ENCODE results near the gene TRIM74. TPM values are rescaled to one million over a fixed set of nuclear protein-coding genes. Genes with fewer than 3 reads are reported as not detected.
"Not testable (repeated sequence)": the region's sequence is repeated elsewhere in the genome, so short reads cannot be mapped to it uniquely, and the experiment has no call there.

TRIM74 gene
- total RNA-seq, result 0.49 to 0.75 TPM (median 0.60 TPM) in 3 replicates
- long read RNA-seq, partial matches to known transcripts, result 0 of 1 reads
- long read RNA-seq, other reads (novel, unspliced or antisense), result 1 of 1 reads

DNA sequence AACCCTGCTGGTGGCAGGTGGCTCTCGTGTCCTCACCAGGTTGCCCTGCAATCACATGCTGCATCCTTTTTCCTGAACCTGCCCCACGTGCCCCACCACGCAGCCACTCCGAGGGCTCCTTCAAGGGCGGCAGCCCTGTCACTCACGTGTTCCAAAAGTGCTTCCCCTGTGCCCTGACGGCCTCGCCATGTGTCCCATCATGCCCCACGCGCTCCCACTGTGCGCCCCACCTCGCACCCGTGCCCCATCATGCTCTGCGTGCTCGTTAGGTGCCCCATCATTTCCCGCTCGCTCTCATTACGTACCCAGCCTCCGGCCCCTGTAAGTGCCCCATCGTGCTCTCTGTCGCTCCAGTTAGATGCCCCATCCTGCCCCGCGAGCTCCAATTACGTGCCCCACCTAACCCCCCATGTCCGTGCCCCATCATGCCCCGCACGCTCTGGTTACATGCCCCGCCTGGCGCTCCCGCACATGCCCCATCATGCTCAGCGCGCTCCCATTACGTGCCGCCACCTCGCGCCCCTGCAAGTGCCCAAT lies at the start of gene TRIM74:
Gene TRIM74 (minus strand): TSS at position 487 of the 537 bp plus-strand sequence. CDS start 3,309 bp downstream, outside the sequence.
- not testable (repeated sequence) for H3K9me3 Mint-ChIP-seq (ENCODE audit: low read depth); DNase-seq (ENCODE audit: low spot score); H3K4me3 Mint-ChIP-seq (ENCODE audit: unreplicated experiment); H3K4me1 Mint-ChIP-seq (ENCODE audit: low read depth); H3K27ac Mint-ChIP-seq (ENCODE audit: unreplicated experiment); H3K27me3 Mint-ChIP-seq (ENCODE audit: low read depth); H3K36me3 Mint-ChIP-seq (ENCODE audit: low read depth)

DNA sequence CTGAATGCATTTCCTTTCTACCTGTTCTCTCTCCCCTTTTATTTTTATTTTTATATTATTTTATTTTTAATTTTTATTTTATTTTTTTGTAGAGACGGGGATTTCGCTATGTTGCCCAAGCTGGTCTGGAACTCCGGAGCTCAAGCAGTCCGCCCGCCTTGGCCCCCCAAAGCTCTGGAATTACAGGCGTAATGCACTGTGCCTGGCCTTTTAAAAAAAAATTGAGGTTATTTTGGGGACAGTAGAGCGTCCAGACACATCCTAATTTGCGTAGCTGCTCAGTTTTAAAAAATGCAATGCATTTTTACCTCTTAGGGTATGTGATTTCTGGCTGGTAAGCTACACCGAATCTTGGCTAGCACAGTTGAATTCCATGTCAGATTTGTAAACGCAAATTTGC lies 37.2 kb upstream of the TRIM74 start:
- not testable (repeated sequence) for DNase-seq (ENCODE audit: low spot score); H3K27me3 Mint-ChIP-seq (ENCODE audit: low read depth); H3K9me3 Mint-ChIP-seq (ENCODE audit: low read depth); H3K36me3 Mint-ChIP-seq (ENCODE audit: low read depth); H3K27ac Mint-ChIP-seq (ENCODE audit: unreplicated experiment); H3K4me1 Mint-ChIP-seq (ENCODE audit: low read depth)
- peak overlapping the region; percentile 38 for H3K4me3 Mint-ChIP-seq (ENCODE audit: unreplicated experiment)

DNA sequence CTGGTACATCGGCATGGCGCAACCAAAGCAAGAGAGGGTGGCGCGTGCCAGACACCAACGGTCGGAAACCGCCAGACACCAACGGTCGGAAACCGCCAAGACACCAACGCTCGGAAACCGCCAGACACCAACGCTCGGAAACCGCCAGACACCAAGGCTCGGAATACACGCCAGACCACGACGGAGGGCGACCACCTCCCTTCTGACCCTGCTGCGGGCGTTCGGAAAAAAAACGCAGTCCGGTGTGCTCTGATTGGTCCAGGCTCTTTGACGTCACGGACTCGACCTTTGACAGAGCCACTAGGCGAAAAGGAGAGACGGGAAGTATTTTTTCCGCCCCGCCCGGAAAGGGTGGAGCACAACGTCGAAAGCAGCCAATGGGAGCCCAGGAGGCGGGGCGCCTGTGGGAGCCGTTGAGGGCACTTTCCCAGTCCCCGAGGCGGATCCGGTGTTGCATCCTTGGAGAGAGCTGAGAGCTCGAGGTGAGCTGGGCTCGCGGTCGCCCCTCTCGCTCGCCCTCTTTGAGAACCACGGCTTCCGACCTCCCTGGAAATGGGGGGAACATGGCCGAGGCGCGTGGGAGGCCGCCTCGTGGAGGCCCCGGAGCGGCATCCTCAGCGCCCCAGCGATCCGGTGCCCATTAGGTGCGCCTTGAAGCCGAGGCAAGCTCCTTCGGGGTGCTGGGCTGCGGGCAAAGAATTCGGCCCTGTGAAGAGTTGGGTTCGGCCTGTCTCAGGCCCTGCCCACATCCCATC lies 36.6 kb upstream of the TRIM74 start:
- H3K9me3 Mint-ChIP-seq (ENCODE audit: low read depth); H3K36me3 Mint-ChIP-seq (ENCODE audit: low read depth); H3K4me1 Mint-ChIP-seq (ENCODE audit: low read depth); H3K27me3 Mint-ChIP-seq (ENCODE audit: low read depth): not testable (repeated sequence)
- Mint-ChIP-seq H3K4me3 (ENCODE audit: unreplicated experiment) (peak overlapping the region; percentile 92), H3K27ac (ENCODE audit: unreplicated experiment) (peak overlapping the region; percentile 100)
- DNase-seq (ENCODE audit: low spot score), result peak; percentile 89

DNA sequence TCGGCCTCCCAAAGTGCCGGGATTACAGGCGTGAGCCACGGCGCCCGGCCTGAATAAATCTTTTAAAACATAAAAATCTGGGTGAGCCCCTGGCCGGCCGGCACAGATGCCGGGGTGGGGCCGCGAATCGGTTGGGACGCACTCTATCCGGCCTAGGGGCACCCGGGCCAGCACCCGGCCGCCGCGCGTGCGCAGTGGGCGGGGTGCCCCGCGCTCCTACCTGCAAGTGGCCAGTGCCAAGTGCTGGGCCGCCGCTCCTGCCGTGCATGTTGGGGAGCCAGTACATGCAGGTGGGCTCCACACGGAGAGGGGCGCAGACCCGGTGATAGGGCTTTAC lies 36.1 kb upstream of the TRIM74 start:
- Mint-ChIP-seq H3K4me3 (ENCODE audit: unreplicated experiment) (peak overlapping the region; percentile 92), H3K27ac (ENCODE audit: unreplicated experiment) (peak overlapping the region; percentile 100)
- peak; percentile 90 for DNase-seq (ENCODE audit: low spot score)
- not testable (repeated sequence) for H3K9me3 Mint-ChIP-seq (ENCODE audit: low read depth); H3K27me3 Mint-ChIP-seq (ENCODE audit: low read depth); H3K4me1 Mint-ChIP-seq (ENCODE audit: low read depth); H3K36me3 Mint-ChIP-seq (ENCODE audit: low read depth)

DNA sequence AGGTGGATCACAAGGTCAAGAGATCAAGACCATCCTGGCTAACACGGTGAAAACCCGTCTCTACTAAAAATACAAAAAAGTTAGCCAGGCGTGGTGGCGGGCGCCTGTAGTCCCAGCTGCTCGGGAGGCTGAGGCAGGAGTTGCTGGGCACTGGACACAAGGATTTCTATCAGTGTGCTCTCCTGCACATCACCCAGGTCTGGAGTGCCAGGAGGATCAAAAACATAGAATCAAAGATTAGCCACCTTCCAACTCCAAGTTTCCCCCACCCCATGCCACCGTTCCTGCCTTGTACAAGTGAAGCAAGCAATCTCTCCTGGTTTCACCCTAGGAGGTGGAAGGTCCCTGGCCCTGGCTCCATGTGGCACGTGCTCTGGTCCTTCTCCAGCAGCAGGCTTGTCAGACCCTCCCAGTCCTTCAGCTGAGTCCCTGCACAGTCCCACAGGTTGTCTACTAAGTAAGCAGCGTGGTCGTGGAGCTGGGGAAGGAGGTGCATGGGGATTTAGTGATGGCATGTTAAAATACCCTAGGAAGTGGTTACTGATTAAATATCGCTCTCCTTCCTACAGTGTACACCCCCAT lies 28.7 kb upstream of the TRIM74 start:
- H3K27ac Mint-ChIP-seq (ENCODE audit: unreplicated experiment); H3K4me1 Mint-ChIP-seq (ENCODE audit: low read depth); H3K4me3 Mint-ChIP-seq (ENCODE audit: unreplicated experiment); DNase-seq (ENCODE audit: low spot score); H3K9me3 Mint-ChIP-seq (ENCODE audit: low read depth); H3K36me3 Mint-ChIP-seq (ENCODE audit: low read depth); H3K27me3 Mint-ChIP-seq (ENCODE audit: low read depth): not testable (repeated sequence)

DNA sequence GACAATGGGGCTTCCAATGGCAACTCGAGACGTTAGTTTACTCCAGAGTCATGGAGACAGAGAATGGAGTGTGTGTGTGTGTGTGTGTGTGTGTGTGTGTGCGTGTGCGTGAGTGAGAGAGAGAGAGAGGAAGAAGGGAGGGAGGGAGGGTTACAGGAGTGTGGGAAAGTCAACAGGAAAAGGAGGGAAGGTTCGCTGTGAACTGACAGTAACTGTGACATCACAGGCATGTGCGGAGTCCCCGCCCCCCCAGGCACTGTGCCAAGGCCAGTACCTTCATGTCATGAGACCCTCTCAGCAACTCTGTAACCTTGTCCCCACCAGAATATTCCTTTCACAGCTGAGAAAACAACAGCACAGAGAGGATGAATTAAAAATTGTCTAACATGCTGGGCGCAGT lies 28.2 kb upstream of the TRIM74 start:
- not testable (repeated sequence) for H3K4me3 Mint-ChIP-seq (ENCODE audit: unreplicated experiment); DNase-seq (ENCODE audit: low spot score); H3K36me3 Mint-ChIP-seq (ENCODE audit: low read depth); H3K27me3 Mint-ChIP-seq (ENCODE audit: low read depth); H3K4me1 Mint-ChIP-seq (ENCODE audit: low read depth); H3K27ac Mint-ChIP-seq (ENCODE audit: unreplicated experiment); H3K9me3 Mint-ChIP-seq (ENCODE audit: low read depth)

DNA sequence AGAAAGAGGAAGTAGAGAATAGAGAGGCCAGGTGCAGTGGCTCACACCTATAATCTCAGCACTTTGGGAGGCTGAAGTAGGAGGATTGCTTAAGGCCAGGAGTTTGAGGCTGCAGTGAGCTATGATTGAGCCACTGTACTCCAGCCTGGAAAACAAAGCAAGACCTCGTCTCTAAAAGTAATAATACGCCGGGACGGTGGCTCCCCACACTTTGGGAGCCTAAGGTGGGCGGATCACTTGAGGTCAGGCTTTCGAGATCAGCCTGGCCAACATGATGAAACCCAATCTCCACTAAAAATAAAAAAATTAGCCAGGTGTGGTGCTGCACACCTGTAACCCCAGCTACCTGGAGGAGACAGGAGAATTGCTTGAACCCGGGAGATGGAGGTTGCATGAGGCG lies 26.2 kb upstream of the TRIM74 start:
- DNase-seq (ENCODE audit: low spot score); H3K4me1 Mint-ChIP-seq (ENCODE audit: low read depth); H3K27me3 Mint-ChIP-seq (ENCODE audit: low read depth); H3K27ac Mint-ChIP-seq (ENCODE audit: unreplicated experiment); H3K9me3 Mint-ChIP-seq (ENCODE audit: low read depth); H3K4me3 Mint-ChIP-seq (ENCODE audit: unreplicated experiment); H3K36me3 Mint-ChIP-seq (ENCODE audit: low read depth): not testable (repeated sequence)

DNA sequence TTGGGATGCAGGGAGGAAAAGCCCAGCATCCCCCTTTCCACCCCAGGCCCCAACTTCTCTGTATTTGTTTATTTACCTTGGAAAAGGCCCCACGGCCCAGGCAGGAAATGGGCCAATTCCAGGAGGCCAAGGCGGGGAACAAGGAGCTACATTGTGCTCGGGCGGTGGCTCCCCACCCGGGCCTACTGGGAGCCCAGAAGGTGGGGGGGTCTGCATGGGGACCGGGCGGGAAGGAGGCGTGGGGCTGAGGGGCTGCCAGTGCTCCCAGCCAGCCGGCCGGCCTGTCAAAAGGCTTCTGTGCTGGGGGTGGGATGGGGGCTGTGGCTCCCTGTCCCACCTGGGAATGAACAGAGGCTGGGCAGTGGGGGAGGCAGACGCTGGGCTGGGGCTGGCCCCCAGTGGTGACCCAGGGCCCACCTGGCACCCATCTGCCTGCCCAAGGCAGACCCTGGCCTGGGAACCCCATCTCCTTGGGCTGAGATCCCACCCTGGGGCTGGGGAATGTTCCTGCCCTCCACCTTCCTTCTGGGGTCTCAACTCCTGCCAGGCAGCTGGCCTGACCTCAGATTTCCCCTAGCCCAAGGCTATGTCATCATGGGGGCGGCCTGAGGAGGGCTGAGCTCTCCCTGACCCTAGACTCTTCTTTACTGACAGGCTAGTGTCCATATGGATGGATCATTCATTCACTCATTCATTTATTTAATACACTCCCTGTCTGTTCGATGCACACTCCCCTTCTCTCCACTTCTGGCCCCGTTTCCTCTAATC lies 21.1 kb upstream of the TRIM74 start:
- DNase-seq (ENCODE audit: low spot score), result peak; percentile 51
- not testable (repeated sequence) for H3K27me3 Mint-ChIP-seq (ENCODE audit: low read depth); H3K4me3 Mint-ChIP-seq (ENCODE audit: unreplicated experiment); H3K36me3 Mint-ChIP-seq (ENCODE audit: low read depth); H3K27ac Mint-ChIP-seq (ENCODE audit: unreplicated experiment); H3K4me1 Mint-ChIP-seq (ENCODE audit: low read depth); H3K9me3 Mint-ChIP-seq (ENCODE audit: low read depth)

DNA sequence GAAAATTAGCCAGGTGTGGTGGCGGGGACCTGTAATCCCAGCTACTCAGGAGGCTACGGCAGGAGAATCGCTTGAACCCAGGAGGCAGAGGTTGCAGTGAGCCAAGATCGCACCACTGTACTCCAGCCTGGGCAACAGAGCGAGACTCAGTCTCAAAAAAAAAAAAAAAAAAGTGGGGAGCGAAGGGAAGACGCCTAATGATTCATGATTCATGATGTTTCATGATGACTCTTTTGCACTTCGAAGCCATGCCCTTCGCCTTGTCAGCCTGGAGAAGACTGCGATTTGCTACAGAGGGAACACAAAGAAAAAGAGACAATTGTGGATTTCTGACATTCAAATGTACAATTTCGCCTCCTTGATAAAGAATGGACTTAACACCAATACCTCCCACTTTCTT lies 12.8 kb upstream of the TRIM74 start:
- H3K4me1 Mint-ChIP-seq (ENCODE audit: low read depth); H3K27ac Mint-ChIP-seq (ENCODE audit: unreplicated experiment); DNase-seq (ENCODE audit: low spot score); H3K4me3 Mint-ChIP-seq (ENCODE audit: unreplicated experiment); H3K9me3 Mint-ChIP-seq (ENCODE audit: low read depth); H3K27me3 Mint-ChIP-seq (ENCODE audit: low read depth); H3K36me3 Mint-ChIP-seq (ENCODE audit: low read depth): not testable (repeated sequence)

DNA sequence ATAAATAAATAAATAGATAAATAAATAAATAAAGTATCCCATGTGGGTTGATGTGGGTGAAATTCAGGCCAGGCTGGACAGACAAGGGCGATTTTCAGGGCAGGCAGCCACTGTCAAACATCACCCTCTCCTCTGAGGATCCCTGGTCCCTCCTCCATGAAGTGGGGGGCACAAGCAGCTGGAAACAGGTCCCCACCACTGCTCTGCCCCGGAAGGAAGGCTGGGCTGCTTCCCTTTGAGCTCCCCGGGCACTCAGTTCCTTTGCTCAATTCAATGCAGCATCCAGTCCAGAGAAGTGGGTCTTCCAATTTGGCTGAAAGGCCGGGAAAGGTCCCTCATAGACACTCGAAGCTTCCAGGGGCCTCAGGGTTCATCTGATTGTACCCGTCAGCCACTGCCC lies 11.1 kb upstream of the TRIM74 start:
- not testable (repeated sequence) for H3K4me1 Mint-ChIP-seq (ENCODE audit: low read depth)

DNA sequence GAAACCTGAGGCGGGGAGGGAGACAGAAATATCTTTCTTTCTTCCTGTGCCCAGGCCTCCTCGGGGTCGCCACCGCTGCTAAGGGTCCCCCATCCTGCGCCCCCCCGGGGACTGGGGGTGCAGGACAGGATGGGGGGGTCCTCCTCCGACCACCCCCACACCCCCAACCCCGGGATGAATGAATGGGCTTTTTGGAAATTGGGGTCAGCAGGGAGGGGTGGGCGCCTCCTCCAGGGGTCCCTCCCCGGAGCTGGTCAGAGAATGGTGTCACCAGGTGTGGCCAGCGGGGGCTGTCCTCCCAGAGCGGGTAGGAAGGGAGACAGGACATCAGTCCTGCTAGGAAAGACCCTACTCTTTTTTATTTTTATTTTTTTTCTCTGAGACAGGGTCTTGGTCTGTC lies 7.2 kb upstream of the TRIM74 start:
- H3K4me1 Mint-ChIP-seq (ENCODE audit: low read depth); H3K27me3 Mint-ChIP-seq (ENCODE audit: low read depth): not testable (repeated sequence)

More for the DNA sequence above, 11.1 kb upstream of the TRIM74 start:
- DNase-seq (ENCODE audit: low spot score), result peak; percentile 44
- not testable (repeated sequence) for H3K27me3 Mint-ChIP-seq (ENCODE audit: low read depth); H3K4me3 Mint-ChIP-seq (ENCODE audit: unreplicated experiment); H3K9me3 Mint-ChIP-seq (ENCODE audit: low read depth); H3K36me3 Mint-ChIP-seq (ENCODE audit: low read depth); H3K27ac Mint-ChIP-seq (ENCODE audit: unreplicated experiment)

DNA sequence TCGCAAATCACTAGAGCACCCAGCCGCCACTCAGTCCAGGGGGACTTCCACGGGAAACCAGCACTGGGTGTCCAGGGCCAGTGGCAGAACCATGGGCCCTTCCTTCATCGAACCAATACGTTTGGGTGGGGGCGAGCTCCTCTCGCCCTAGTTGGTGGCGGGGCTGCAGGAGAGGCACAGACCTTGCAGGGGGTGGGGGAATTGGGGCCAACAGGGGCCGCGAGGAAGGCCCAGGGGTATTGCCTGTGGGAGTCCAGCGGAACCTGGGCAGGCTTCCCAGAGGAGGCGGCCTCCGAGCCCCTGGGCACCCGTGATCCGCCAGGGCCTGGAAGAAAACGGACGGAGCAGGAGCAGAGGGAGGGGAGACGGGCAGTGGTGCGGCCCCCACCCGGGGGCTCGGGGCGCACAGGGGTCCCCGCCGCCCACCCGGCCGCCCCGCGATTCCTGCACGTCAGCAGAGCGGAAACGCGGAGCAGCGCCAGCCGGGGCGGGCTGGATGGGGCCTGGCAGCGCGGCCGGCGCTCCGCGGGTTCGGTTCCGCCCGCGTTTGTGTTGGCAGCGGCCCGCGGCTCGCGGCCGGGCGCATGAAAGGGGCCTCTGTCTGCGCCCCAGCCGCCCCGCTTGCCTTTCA lies 6.5 kb upstream of the TRIM74 start:
- not testable (repeated sequence) for H3K4me1 Mint-ChIP-seq (ENCODE audit: low read depth); H3K27ac Mint-ChIP-seq (ENCODE audit: unreplicated experiment); H3K27me3 Mint-ChIP-seq (ENCODE audit: low read depth); H3K36me3 Mint-ChIP-seq (ENCODE audit: low read depth); H3K9me3 Mint-ChIP-seq (ENCODE audit: low read depth); H3K4me3 Mint-ChIP-seq (ENCODE audit: unreplicated experiment)
- DNase-seq (ENCODE audit: low spot score), result peak; percentile 82

More for the DNA sequence above, 7.2 kb upstream of the TRIM74 start:
- DNase-seq (ENCODE audit: low spot score); H3K9me3 Mint-ChIP-seq (ENCODE audit: low read depth); H3K27ac Mint-ChIP-seq (ENCODE audit: unreplicated experiment); H3K4me3 Mint-ChIP-seq (ENCODE audit: unreplicated experiment); H3K36me3 Mint-ChIP-seq (ENCODE audit: low read depth): not testable (repeated sequence)
